Loucy (cell line): Measurements from ENCODE around the gene CEP41.

ENCODE experiments used
- H2AFZ ChIP-seq: fragments of 200-600 bp; sonication (generic); 2 replicates; pipeline ENCODE4 v1.6.0; 2016; ENCODE audit warnings: antibody characterized with exemption, mild to moderate bottlenecking, low read length, moderate library complexity
- H3F3A ChIP-seq: fragments of 200-600 bp; 2 replicates; pipeline ENCODE4 v1.6.0; 2016; ENCODE audit warnings: antibody characterized with exemption, low read depth, mild to moderate bottlenecking
- H3K27me3 ChIP-seq: fragments of 200-600 bp; sonication (generic); 2 replicates; pipeline ENCODE4 v1.6.1; 2014; ENCODE audit warnings: low read length, mild to moderate bottlenecking; ENCODE audit not compliant: insufficient read depth, poor library complexity, severe bottlenecking
- H3K36me3 ChIP-seq: fragments of 200-600 bp; sonication (generic); 2 replicates; pipeline ENCODE4 v1.6.1; 2016; ENCODE audit warnings: low read length; ENCODE audit not compliant: insufficient read depth
- H3K4me1 ChIP-seq: fragments of 200-600 bp; sonication (generic); 2 replicates; pipeline ENCODE4 v1.5.1; 2014; ENCODE audit warnings: low read length, mild to moderate bottlenecking; ENCODE audit not compliant: insufficient read depth, poor library complexity, severe bottlenecking
- H3K4me2 ChIP-seq: fragments of 200-600 bp; sonication (generic); 2 replicates; pipeline ENCODE4 v1.6.0; 2014; ENCODE audit warnings: antibody characterized with exemption, low read length, low read depth, mild to moderate bottlenecking; ENCODE audit not compliant: poor library complexity, severe bottlenecking
- H3K4me3 ChIP-seq: fragments of 200-600 bp; sonication (generic); 2 replicates; pipeline ENCODE4 v1.5.1; 2014; ENCODE audit warnings: low read length, mild to moderate bottlenecking, mixed read lengths; ENCODE audit not compliant: poor library complexity, severe bottlenecking
- H3K79me2 ChIP-seq: fragments of 200-600 bp; sonication (generic); 2 replicates; pipeline ENCODE4 v1.6.1; 2014; ENCODE audit warnings: low read length; ENCODE audit not compliant: insufficient read depth
- H3K9ac ChIP-seq: fragments of 200-600 bp; sonication (generic); 2 replicates; pipeline ENCODE4 v1.6.0; 2014; ENCODE audit warnings: mild to moderate bottlenecking, low read depth, low read length, moderate library complexity; ENCODE audit not compliant: poor library complexity, severe bottlenecking
- H3K9me2 ChIP-seq: fragments of 200-600 bp; sonication (generic); replicated peaks from 2 replicates; pipeline ENCODE4 v1.6.1; 2016; ENCODE audit warnings: low read depth, low read length, mixed read lengths
- H3K9me3 ChIP-seq: fragments of 200-600 bp; sonication (generic); 2 replicates; pipeline ENCODE4 v1.6.1; 2014; ENCODE audit warnings: mild to moderate bottlenecking, antibody characterized with exemption, low read length, low read depth; ENCODE audit not compliant: insufficient read depth
- H4K20me1 ChIP-seq: fragments of 200-600 bp; sonication (generic); 2 replicates; pipeline ENCODE4 v1.6.0; 2014; ENCODE audit warnings: antibody characterized with exemption, low read length, mild to moderate bottlenecking; ENCODE audit not compliant: insufficient read depth, poor library complexity, severe bottlenecking
- CTCF ChIP-seq: fragments of 200-600 bp; sonication (generic); conservative IDR thresholded peaks from 2 replicates; pipeline ENCODE4 v1.5.1; 2014; ENCODE audit warnings: mild to moderate bottlenecking, antibody characterized with exemption, low read length
- EZH2phosphoT487 ChIP-seq: fragments of 200-600 bp; IDR thresholded peaks from 2 replicates; pipeline ENCODE4 v1.6.1; 2018; ENCODE audit warnings: antibody characterized with exemption, mild to moderate bottlenecking, moderate library complexity, borderline replicate concordance

Gene CEP41

GRCh38 chr7:130429019-130429418 is 11.8 kb downstream of the CEP41 start:
- no peaks in the 10 kb centered on the region for H3K79me2 ChIP-seq
- no peaks in the 10 kb centered on the region for H3K9me2 ChIP-seq
- H3K4me1 ChIP-seq: peaks cover 23% of the 10 kb centered on the region
- H3K27me3 ChIP-seq: no peaks in the 10 kb centered on the region
- H3F3A ChIP-seq: no peaks in the 10 kb centered on the region
- no peak overlapping the region for H2AFZ ChIP-seq
- no peaks in the 10 kb centered on the region for H3K36me3 ChIP-seq
- no peak for TF ChIP-seq CTCF
- TF ChIP-seq EZH2phosphoT487: no peak
- H3K4me2 ChIP-seq: no peak overlapping the region
- no peak overlapping the region for H3K4me3 ChIP-seq
- H4K20me1 ChIP-seq: no peaks in the 10 kb centered on the region
- H3K9me3 ChIP-seq: no peaks in the 10 kb centered on the region
- H3K9ac ChIP-seq: no peak overlapping the region

GRCh38 chr7:130426564-130426963 is 14.3 kb downstream of the CEP41 start:
- Histone ChIP-seq H3K27me3 (no peaks in the 10 kb centered on the region), H3K36me3 (no peaks in the 10 kb centered on the region), H2AFZ (no peak overlapping the region), H3K4me2 (no peak overlapping the region), H3F3A (no peaks in the 10 kb centered on the region), H3K4me1 (peaks cover 11% of the 10 kb centered on the region), H3K9me2 (no peaks in the 10 kb centered on the region), H3K9me3 (no peaks in the 10 kb centered on the region), H4K20me1 (no peaks in the 10 kb centered on the region), H3K79me2 (no peaks in the 10 kb centered on the region), H3K9ac (no peak overlapping the region), H3K4me3 (no peak overlapping the region)
- TF ChIP-seq CTCF (no peak), EZH2phosphoT487 (no peak)

- TF ChIP-seq CTCF (no peak), EZH2phosphoT487 (no peak)
- no peak overlapping the region for H3K4me3 ChIP-seq
- no peaks in the 10 kb centered on the region for H3F3A ChIP-seq
- no peak overlapping the region for H3K9ac ChIP-seq
- no peaks in the 10 kb centered on the region for H3K27me3 ChIP-seq
- H3K36me3 ChIP-seq: no peaks in the 10 kb centered on the region
- peaks cover 10% of the 10 kb centered on the region for H3K4me1 ChIP-seq
- no peaks in the 10 kb centered on the region for H3K79me2 ChIP-seq
- no peaks in the 10 kb centered on the region for H4K20me1 ChIP-seq
- no peak overlapping the region for H3K4me2 ChIP-seq
- H3K9me2 ChIP-seq: no peaks in the 10 kb centered on the region
- H2AFZ ChIP-seq: no peak overlapping the region
- no peaks in the 10 kb centered on the region for H3K9me3 ChIP-seq
Observed at GRCh38 chr7:130425796-130426195, 15.0 kb downstream of the CEP41 start.
